H1 (cell line): ENCODE results near the gene PLPP2. TPM values are rescaled to one million over a fixed set of nuclear protein-coding genes. Genes with fewer than 3 reads are reported as not detected.

ENCODE experiments used
- CTCF ChIA-PET: fragments of 300-600 bp; sonication (Branson Sonifier 250); formaldehyde crosslinking; loops from one replicate; lab custom pipeline; 2021; ENCODE audit not compliant: partially characterized antibody; lab: Charles Lee
- POLR2A ChIA-PET: fragments of 300-600 bp; sonication (Branson Sonifier 250); formaldehyde crosslinking; loops from one replicate; lab custom pipeline; 2021; ENCODE audit warnings: inconsistent platforms; ENCODE audit not compliant: partially characterized antibody; lab: Charles Lee
- DNase-seq, 2 experiments: peaks; one replicate each; pipeline versions ENCODE4 v3.0.0 to v3.0.0-alpha.2; 2010 to 2022; ENCODE audit warnings: low spot score in 2 of 2, low read depth in 1 of 2, mixed read lengths in 1 of 2
- FAIRE-seq: peaks from 2 replicates; lab custom pipeline; 2011; peaks lifted over from hg19 to GRCh38; lab: Jason Lieb, UNC
- H2AFZ ChIP-seq: 2 replicates; pipeline ENCODE4 v1.8.1; 2012; ENCODE audit warnings: low read length, inconsistent platforms
- H2AK5ac ChIP-seq: 2 replicates; pipeline ENCODE4 v1.6.1; 2013; ENCODE audit warnings: low read depth, low read length
- H2BK120ac ChIP-seq: replicated peaks from 2 replicates; pipeline ENCODE3; 2013; ENCODE audit warnings: low read depth, low read length, inconsistent platforms
- H2BK12ac ChIP-seq: 2 replicates; pipeline ENCODE4 v1.6.1; 2013; ENCODE audit warnings: low read depth, low read length
- H2BK15ac ChIP-seq: 2 replicates; pipeline ENCODE4 v1.6.1; 2013; ENCODE audit warnings: low read length
- H2BK20ac ChIP-seq: 2 replicates; pipeline ENCODE4 v1.6.1; 2013; ENCODE audit warnings: low read length
- H2BK5ac ChIP-seq: 2 replicates; pipeline ENCODE4 v1.6.1; 2013; ENCODE audit warnings: low read depth, low read length
- H3K14ac ChIP-seq: 2 replicates; pipeline ENCODE4 v1.6.1; 2013; ENCODE audit warnings: inconsistent platforms; ENCODE audit not compliant: insufficient read length
- H3K18ac ChIP-seq: 2 replicates; pipeline ENCODE4 v1.6.1; 2013; ENCODE audit warnings: low read length; ENCODE audit errors: extremely low read depth
- H3K23ac ChIP-seq: 2 replicates; pipeline ENCODE4 v1.6.1; 2013; ENCODE audit warnings: inconsistent platforms; ENCODE audit not compliant: insufficient read length
- H3K23me2 ChIP-seq: 2 replicates; pipeline ENCODE4 v1.6.1; 2013; ENCODE audit warnings: low read depth, low read length
- H3K27ac ChIP-seq: 2 replicates; pipeline ENCODE4 v1.6.1; 2011; ENCODE audit warnings: low read depth, low read length, inconsistent platforms
- H3K27me3 ChIP-seq, 4 experiments: replicated peaks in 1 of 4; 1 replicate in 1 of 4; 2 replicates in 3 of 4; pipeline versions ENCODE4 v1.6.1 to v1.8.1; 2011 to 2013; ENCODE audit warnings: low read length in 3 of 4, mild to moderate bottlenecking in 3 of 4, inconsistent platforms in 2 of 4, mixed read lengths in 2 of 4, moderate library complexity in 1 of 4; ENCODE audit not compliant: control insufficient read depth in 3 of 4, insufficient read depth in 3 of 4; ENCODE audit errors: extremely low read depth in 1 of 4
- H3K36me3 ChIP-seq, 4 experiments: 2 replicates each; pipeline versions ENCODE4 v1.6.1 to v1.8.1; 2011 to 2013; ENCODE audit warnings: mild to moderate bottlenecking in 4 of 4, low read length in 3 of 4, moderate library complexity in 2 of 4, control low read depth in 1 of 4, inconsistent platforms in 1 of 4; ENCODE audit not compliant: insufficient read depth in 4 of 4, control insufficient read depth in 2 of 4
- H3K4ac ChIP-seq: replicated peaks from 2 replicates; pipeline ENCODE3; 2013; ENCODE audit warnings: low read length, low read depth, mixed read lengths, inconsistent platforms; ENCODE audit not compliant: insufficient read length
- H3K4me1 ChIP-seq, 4 experiments: replicated peaks in 1 of 4; 1 replicate in 1 of 4; 2 replicates in 3 of 4; pipeline versions ENCODE4 v1.6.1 to v1.8.1; 2011 to 2013; ENCODE audit warnings: low read length in 3 of 4, inconsistent platforms in 2 of 4, mixed read lengths in 1 of 4; ENCODE audit not compliant: insufficient read depth in 4 of 4, control insufficient read depth in 3 of 4
- H3K4me2 ChIP-seq, 2 experiments: 2 replicates each; pipeline versions ENCODE4 v1.6.1 to v1.8.1; 2011 to 2013; ENCODE audit warnings: low read depth in 2 of 2, low read length in 2 of 2, control low read depth in 1 of 2, inconsistent platforms in 1 of 2, mild to moderate bottlenecking in 1 of 2; ENCODE audit not compliant: insufficient read depth in 1 of 2
- H3K4me3 ChIP-seq, 4 experiments: fragments of 200-600, 300-600 bp in 1 of 4; sonication (generic), shearing (Covaris generic), sonication (Bioruptor Twin) in 1 of 4; 2 replicates each; pipeline versions ENCODE4 v1.5.1 to v1.8.1; 2011 to 2016; ENCODE audit warnings: low read length in 4 of 4, low read depth in 3 of 4, control low read depth in 2 of 4, inconsistent platforms in 2 of 4, mild to moderate bottlenecking in 2 of 4, mixed read lengths in 1 of 4, moderate library complexity in 1 of 4; ENCODE audit not compliant: insufficient read depth in 2 of 4; ENCODE audit errors: extremely low read depth in 1 of 4
- H3K56ac ChIP-seq: replicated peaks from 2 replicates; pipeline ENCODE3; 2013; ENCODE audit warnings: low read depth, mild to moderate bottlenecking, mixed read lengths, low read length, inconsistent platforms; ENCODE audit not compliant: insufficient read length
- H3K79me1 ChIP-seq: 2 replicates; pipeline ENCODE4 v1.6.1; 2013; ENCODE audit warnings: low read depth, low read length, control low read depth
- H3K79me2 ChIP-seq, 2 experiments: 2 replicates each; pipeline versions ENCODE4 v1.6.1 to v1.8.1; 2012 to 2013; ENCODE audit warnings: low read length in 2 of 2, mild to moderate bottlenecking in 2 of 2, inconsistent platforms in 1 of 2; ENCODE audit not compliant: insufficient read depth in 2 of 2, control insufficient read depth in 1 of 2
- H3K9ac ChIP-seq, 4 experiments: replicated peaks in 1 of 4; 1 replicate in 1 of 4; 2 replicates in 3 of 4; pipeline versions ENCODE4 v1.6.1 to v1.8.1; 2011 to 2013; ENCODE audit warnings: low read depth in 3 of 4, low read length in 3 of 4, control low read depth in 2 of 4, mild to moderate bottlenecking in 2 of 4, moderate library complexity in 2 of 4, inconsistent platforms in 1 of 4; ENCODE audit errors: extremely low read depth in 1 of 4
- H3K9me3 ChIP-seq, 2 experiments: 2 replicates each; pipeline versions ENCODE4 v1.6.1 to v1.8.1; 2012 to 2013; ENCODE audit warnings: mild to moderate bottlenecking in 2 of 2, moderate library complexity in 2 of 2, control low read depth in 1 of 2, inconsistent platforms in 1 of 2, low read depth in 1 of 2, low read length in 1 of 2, mixed read lengths in 1 of 2; ENCODE audit not compliant: insufficient read depth in 2 of 2
- H4K20me1 ChIP-seq, 2 experiments: replicated peaks in 1 of 2; 2 replicates each; pipeline versions ENCODE3 to v1.8.1; 2011 to 2013; ENCODE audit warnings: inconsistent platforms in 2 of 2, low read length in 2 of 2, mild to moderate bottlenecking in 1 of 2; ENCODE audit not compliant: insufficient read depth in 2 of 2, control insufficient read depth in 1 of 2
- H4K5ac ChIP-seq: 2 replicates; pipeline ENCODE4 v1.6.1; 2013; ENCODE audit warnings: low read length, low read depth, mixed read lengths, inconsistent platforms; ENCODE audit not compliant: insufficient read length
- H4K8ac ChIP-seq: 2 replicates; pipeline ENCODE4 v1.8.0; 2013; ENCODE audit warnings: mild to moderate bottlenecking, moderate library complexity, low read length, inconsistent platforms; ENCODE audit not compliant: insufficient read depth; ENCODE audit errors: extremely low read depth
- H4K91ac ChIP-seq: replicated peaks from 2 replicates; pipeline ENCODE3; 2013; ENCODE audit warnings: low read length, mixed read lengths, inconsistent platforms; ENCODE audit not compliant: insufficient read length
- ATF2 ChIP-seq: IDR thresholded peaks from 2 replicates; pipeline ENCODE4 v1.6.1; 2012; ENCODE audit warnings: low read length, inconsistent platforms
- BCL11A ChIP-seq, 2 experiments: IDR thresholded peaks; one replicate each; pipeline ENCODE4 v1.6.1; 2011; ENCODE audit warnings: low read depth in 2 of 2, low read length in 2 of 2, mild to moderate bottlenecking in 2 of 2
- CBX5 ChIP-seq: fragments of 300-800, 300-1000 bp; sonication (generic); IDR thresholded peaks from 2 replicates; pipeline ENCODE4 v1.7.1; 2016; ENCODE audit warnings: antibody characterized with exemption, low read length, low read depth
- CREB1 ChIP-seq: IDR thresholded peaks from 2 replicates; pipeline ENCODE4 v1.6.1; 2012; ENCODE audit warnings: inconsistent platforms
- HDAC6 ChIP-seq: IDR thresholded peaks from one replicate; pipeline ENCODE4 v1.7.1; 2012; ENCODE audit warnings: low read depth, mild to moderate bottlenecking, inconsistent platforms, low read length, moderate library complexity
- KDM1A ChIP-seq: fragments of 200-600, 300-600 bp; sonication (generic); IDR thresholded peaks from 2 replicates; pipeline ENCODE4 v1.7.1; 2016; ENCODE audit warnings: mild to moderate bottlenecking, low read length, borderline replicate concordance
- NANOG ChIP-seq: IDR thresholded peaks from 2 replicates; pipeline ENCODE4 v1.6.1; 2011; ENCODE audit warnings: low read length, low read depth, mild to moderate bottlenecking, inconsistent platforms; ENCODE audit not compliant: insufficient read depth, poor library complexity, severe bottlenecking
- RFX5 ChIP-seq: IDR thresholded peaks from 2 replicates; pipeline ENCODE4 v1.6.1; 2011; ENCODE audit warnings: low read depth, low read length, improper control_type of control experiment, borderline replicate concordance
- SIX5 ChIP-seq: IDR thresholded peaks from 2 replicates; pipeline ENCODE4 v1.6.1; 2011; ENCODE audit warnings: mild to moderate bottlenecking, low read depth, low read length
- SP2 ChIP-seq: IDR thresholded peaks from 2 replicates; pipeline ENCODE4 v1.6.1; 2012; ENCODE audit warnings: mild to moderate bottlenecking, low read length, inconsistent platforms
- SUZ12 ChIP-seq: fragments of 200-600 bp; sonication (generic); IDR thresholded peaks from 2 replicates; pipeline ENCODE4 v1.6.1; 2012; ENCODE audit warnings: mild to moderate bottlenecking, inconsistent platforms, low read length, moderate library complexity, mixed read lengths
- TAF7 ChIP-seq: optimal IDR thresholded peaks from 2 replicates; pipeline ENCODE3; 2011; ENCODE audit warnings: low read depth, mild to moderate bottlenecking, inconsistent platforms, low read length, moderate library complexity, borderline replicate concordance
- WGBS, 2 experiments: shearing (Covaris generic) in 1 of 2; methylation state at CpG; one replicate each; pipeline versions ENCODE4 v1.1.6 to v1.1.7; 2013 to 2015; ENCODE audit warnings: low lambda C conversion rate in 2 of 2, mixed read lengths in 2 of 2, inconsistent platforms in 1 of 2, low coverage in 1 of 2, missing lambda C conversion rate in 1 of 2; ENCODE audit not compliant: insufficient replicate concordance in 2 of 2, insufficient coverage in 1 of 2, insufficient read length in 1 of 2; ENCODE audit errors: extremely low coverage in 1 of 2, missing lambda C conversion rate in 1 of 2; 5-methylcytosine and 5-hydroxymethylcytosine counted together
- polyA plus RNA-seq, 7 experiments: library from polyadenylated mRNA; depleted of rRNA in 3 of 7; stranded (reverse) in 5 of 7; unstranded in 2 of 7; fragments of >200 nt in 5 of 7; fragments of 200-250 nt in 2 of 7; gene quantifications; 1 replicate in 5 of 7; 2 replicates in 1 of 7; 4 replicates in 1 of 7; pipeline versions ENCODE4 v1.2.1 to v1.2.3, GENCODE V29; 2011 to 2013; ENCODE audit warnings: missing spikeins in 2 of 7, mixed read lengths in 2 of 7
- total RNA-seq: library from RNA; stranded (reverse); fragmentation: NEBNext Ultra II Directional; extraction: Animal tissue kit (Norgen Biotek cat#: 25700); gene quantifications from 2 replicates; pipeline ENCODE4 v1.2.1, GENCODE V29; 2021

PLPP2 gene
- total and polyA plus RNA-seq, 2 of the 8 experiments (the other 6 are each of a cell fraction or from before 2014, with no cell fraction given) = 101 to 195 TPM

- peaks cover 1% of the 10 kb centered on the region; the same call in 1 of the 2 replicates for H3K23me2 ChIP-seq
- no peak overlapping the region for H2BK12ac ChIP-seq
- H3K27me3 ChIP-seq = no peaks in the 10 kb centered on the region
- H4K20me1 ChIP-seq = peaks cover 9 to 20% of the 10 kb centered on the region in 2 experiments
- POLR2A ChIA-PET = interaction anchor here (3.9 kb wide), 1 partner anchor 13 kb away, joined by 38 read pairs; no protein-coding TSS in a partner anchor
- no peaks in the 10 kb centered on the region for H3K79me2 ChIP-seq
- no peak overlapping the region for H2AFZ ChIP-seq
- no peak overlapping the region for H3K4me3 ChIP-seq
- H3K56ac ChIP-seq = no peak overlapping the region
- no peak overlapping the region for H4K91ac ChIP-seq
- no peak overlapping the region for H3K4me2 ChIP-seq
- DNase-seq = no peak
- H3K23ac ChIP-seq = no peak overlapping the region
- no peak overlapping the region for H2BK15ac ChIP-seq
- H3K36me3 ChIP-seq = peaks cover 14 to 53% (median 26%) of the 10 kb centered on the region in 4 experiments; a peak in 7 of 8 replicates
- H2BK5ac ChIP-seq = no peak overlapping the region
- peaks cover 2% of the 10 kb centered on the region; the same call in 1 of the 2 replicates for H3K79me1 ChIP-seq
- WGBS, 2 experiments = 94% methylated on average over 21 of the region's 21 CpGs; no CpG with 5 or more reads in 1 of the 2 experiments
- H2BK120ac ChIP-seq = no peak overlapping the region
- no peak overlapping the region for H2AK5ac ChIP-seq
- H3K4ac ChIP-seq = no peak overlapping the region
- H3K9me3 ChIP-seq = no peaks in the 10 kb centered on the region
- no peaks in the 10 kb centered on the region; a peak in 1 of 7 replicates for H3K4me1 ChIP-seq
- H3K14ac ChIP-seq = no peak overlapping the region
- H4K8ac ChIP-seq = no peak overlapping the region
- no peak overlapping the region for H3K27ac ChIP-seq
- no peak for FAIRE-seq
- H2BK20ac ChIP-seq = no peak overlapping the region
- no peak overlapping the region for H3K18ac ChIP-seq
- CTCF ChIA-PET = no interaction called here
- no peak overlapping the region for H3K9ac ChIP-seq
- H4K5ac ChIP-seq = no peak overlapping the region
- no peak for TF ChIP-seq SUZ12
- no peak for TF ChIP-seq TAF7
- TF ChIP-seq ATF2 = no peak
- no peak for TF ChIP-seq SP2
- no peak for TF ChIP-seq RFX5
- no peak for TF ChIP-seq CBX5
- no peak for TF ChIP-seq HDAC6
- TF ChIP-seq KDM1A = no peak
- TF ChIP-seq SIX5 = no peak
- TF ChIP-seq CREB1 = no peak
- no peak for TF ChIP-seq NANOG
- no peak for TF ChIP-seq BCL11A (IDR thresholded peaks at IDR 0.05; ENCODE audit: low read depth in 2 of 2, low read length in 2 of 2)
Measured at GRCh38 chr19:307793-308420, 16.7 kb upstream of the PLPP2 start.
